Effector memory CD8-positive, alpha-beta T cell (primary cell): ENCODE results near the gene RNF19B.
"Not testable (repeated sequence)": the region's sequence is repeated elsewhere in the genome, so short reads cannot be mapped to it uniquely, and the experiment has no call there.

ENCODE experiments used
- ATAC-seq: fragments of 150-1000 bp; cut with Tn5 transposase; replicated peaks from 2 replicates; pipeline ENCODE4 v1.10.0; 2021; ENCODE audit warnings: mild to moderate bottlenecking, moderate library complexity
- DNase-seq, 3 experiments: peaks; one replicate each; pipeline ENCODE4 v3.0.0; 2021
- H3K27ac Mint-ChIP-seq, 2 donors: one replicate each; pipeline ENCODE4 v1.8.0; 2022; ENCODE audit warnings: mild to moderate bottlenecking in 2 of 2, mixed read lengths in 2 of 2, moderate library complexity in 2 of 2
- H3K27me3 Mint-ChIP-seq, 2 donors: one replicate each; pipeline ENCODE4 v1.8.0; 2022; ENCODE audit warnings: mixed read lengths in 2 of 2
- H3K36me3 Mint-ChIP-seq: one replicate; pipeline ENCODE4 v1.8.0; 2022; ENCODE audit warnings: mild to moderate bottlenecking, moderate library complexity, mixed read lengths; ENCODE audit not compliant: insufficient read depth
- H3K4me1 Mint-ChIP-seq, 2 donors: one replicate each; pipeline ENCODE4 v1.8.0; 2022; ENCODE audit warnings: low read depth in 2 of 2, mixed read lengths in 2 of 2
- H3K4me3 Mint-ChIP-seq, 2 donors: one replicate each; pipeline ENCODE4 v1.8.0; 2022; ENCODE audit warnings: mild to moderate bottlenecking in 2 of 2, mixed read lengths in 2 of 2, moderate library complexity in 2 of 2
- H3K9me3 Mint-ChIP-seq, 2 donors: one replicate each; pipeline ENCODE4 v1.8.0; 2022; ENCODE audit warnings: mixed read lengths in 2 of 2

RNF19B gene

GRCh38 chr1:33002006-33002405, 37.4 kb upstream of the RNF19B start:
- H3K4me1 Mint-ChIP-seq = peaks cover 0 to 22% of the 10 kb centered on the region in 2 donors
- ATAC-seq (no peak), DNase-seq (no peak)
- no peaks in the 10 kb centered on the region for H3K27me3 Mint-ChIP-seq
- peak overlapping the region in 1 of 2 donors; percentile 23 for H3K27ac Mint-ChIP-seq
- H3K36me3 Mint-ChIP-seq = peaks cover 3% of the 10 kb centered on the region
- no peak overlapping the region for H3K4me3 Mint-ChIP-seq
- no peaks in the 10 kb centered on the region for H3K9me3 Mint-ChIP-seq

GRCh38 chr1:33001282-33001681, 36.7 kb upstream of the RNF19B start:
- Mint-ChIP-seq H3K4me1 (peaks cover 0 to 22% of the 10 kb centered on the region in 2 donors), H3K27ac (no peak overlapping the region), H3K4me3 (no peak overlapping the region), H3K36me3 (peaks cover 1% of the 10 kb centered on the region), H3K9me3 (no peaks in the 10 kb centered on the region), H3K27me3 (no peaks in the 10 kb centered on the region)
- no peak for ATAC-seq
- no peak for DNase-seq

GRCh38 chr1:33000427-33001026, 35.9 kb upstream of the RNF19B start:
- no peaks in the 10 kb centered on the region for H3K36me3 Mint-ChIP-seq
- H3K9me3 Mint-ChIP-seq = no peaks in the 10 kb centered on the region
- H3K4me3 Mint-ChIP-seq = no peak overlapping the region
- H3K4me1 Mint-ChIP-seq = peaks cover 0 to 22% of the 10 kb centered on the region in 2 donors
- DNase-seq (no peak), ATAC-seq (no peak)
- H3K27ac Mint-ChIP-seq = no peak overlapping the region
- H3K27me3 Mint-ChIP-seq = no peaks in the 10 kb centered on the region

GRCh38 chr1:32998997-32999396, 34.4 kb upstream of the RNF19B start:
- no peaks in the 10 kb centered on the region for H3K36me3 Mint-ChIP-seq
- no peaks in the 10 kb centered on the region for H3K9me3 Mint-ChIP-seq
- H3K27me3 Mint-ChIP-seq = no peaks in the 10 kb centered on the region
- ATAC-seq (no peak), DNase-seq (no peak)
- H3K4me1 Mint-ChIP-seq = peaks cover 0 to 21% of the 10 kb centered on the region in 2 donors
- H3K27ac Mint-ChIP-seq = no peak overlapping the region
- no peak overlapping the region for H3K4me3 Mint-ChIP-seq

- Mint-ChIP-seq H3K9me3 (no peaks in the 10 kb centered on the region), H3K36me3 (no peaks in the 10 kb centered on the region), H3K27me3 (no peaks in the 10 kb centered on the region), H3K4me1 (peaks cover 0 to 21% of the 10 kb centered on the region in 2 donors), H3K27ac (peak overlapping the region; percentile 74 to 77), H3K4me3 (no peak overlapping the region)
- ATAC-seq (no peak), DNase-seq (no peak)
Measured at GRCh38 chr1:32998064-32998463, 33.5 kb upstream of the RNF19B start.

GRCh38 chr1:32997381-32997891, 32.8 kb upstream of the RNF19B start:
- Mint-ChIP-seq H3K27ac (peak overlapping the region; percentile 74 to 77), H3K27me3 (no peaks in the 10 kb centered on the region), H3K9me3 (no peaks in the 10 kb centered on the region), H3K4me1 (peaks cover 1 to 19% of the 10 kb centered on the region in 2 donors), H3K36me3 (no peaks in the 10 kb centered on the region), H3K4me3 (no peak overlapping the region)
- no peak for DNase-seq
- ATAC-seq = no peak

- not testable (repeated sequence) for H3K9me3 Mint-ChIP-seq, ATAC-seq, H3K27me3 Mint-ChIP-seq, DNase-seq, H3K4me3 Mint-ChIP-seq, H3K36me3 Mint-ChIP-seq
- peak overlapping the region in 1 of 2 donors; percentile 85 for H3K27ac Mint-ChIP-seq
- H3K4me1 Mint-ChIP-seq = peaks cover 12 to 37% of the 10 kb centered on the region in 2 donors
Measured at GRCh38 chr1:32993324-32993636, 28.7 kb upstream of the RNF19B start.

GRCh38 chr1:32992489-32993323, 28.1 kb upstream of the RNF19B start:
- ATAC-seq (peak; percentile 90), DNase-seq (peak in 2 of 3 experiments; percentile 34 to 48)
- no peaks in the 10 kb centered on the region for H3K9me3 Mint-ChIP-seq
- H3K27ac Mint-ChIP-seq = peak overlapping the region in 1 of 2 donors; percentile 85
- H3K27me3 Mint-ChIP-seq = no peaks in the 10 kb centered on the region
- no peak overlapping the region for H3K4me3 Mint-ChIP-seq
- peaks cover 12 to 31% of the 10 kb centered on the region in 2 donors for H3K4me1 Mint-ChIP-seq
- H3K36me3 Mint-ChIP-seq = no peaks in the 10 kb centered on the region

- H3K4me3 Mint-ChIP-seq = no peak overlapping the region
- DNase-seq (no peak), ATAC-seq (no peak)
- H3K27ac Mint-ChIP-seq = peak overlapping the region in 1 of 2 donors; percentile 85
- H3K9me3 Mint-ChIP-seq = no peaks in the 10 kb centered on the region
- no peaks in the 10 kb centered on the region for H3K27me3 Mint-ChIP-seq
- H3K36me3 Mint-ChIP-seq = no peaks in the 10 kb centered on the region
- H3K4me1 Mint-ChIP-seq = peaks cover 12 to 24% of the 10 kb centered on the region in 2 donors
Measured at GRCh38 chr1:32991819-32992488, 27.3 kb upstream of the RNF19B start.

GRCh38 chr1:32991386-32991785, 26.8 kb upstream of the RNF19B start:
- Mint-ChIP-seq H3K27ac (no peak overlapping the region), H3K4me1 (peaks cover 12 to 24% of the 10 kb centered on the region in 2 donors), H3K4me3 (no peak overlapping the region), H3K36me3 (no peaks in the 10 kb centered on the region), H3K27me3 (no peaks in the 10 kb centered on the region), H3K9me3 (no peaks in the 10 kb centered on the region)
- ATAC-seq (no peak), DNase-seq (no peak)

- ATAC-seq = no peak
- Mint-ChIP-seq H3K36me3 (no peaks in the 10 kb centered on the region), H3K9me3 (no peaks in the 10 kb centered on the region), H3K27ac (no peak overlapping the region), H3K27me3 (no peaks in the 10 kb centered on the region), H3K4me3 (no peak overlapping the region), H3K4me1 (peaks cover 12 to 24% of the 10 kb centered on the region in 2 donors)
- DNase-seq = no peak
Measured at GRCh38 chr1:32990887-32991286, 26.3 kb upstream of the RNF19B start.

GRCh38 chr1:32989160-32990050, 24.8 kb upstream of the RNF19B start:
- Mint-ChIP-seq H3K4me3 (peak overlapping the region in 1 of 2 donors; percentile 59), H3K27me3 (no peaks in the 10 kb centered on the region), H3K27ac (no peak overlapping the region), H3K36me3 (no peaks in the 10 kb centered on the region), H3K4me1 (peaks cover 12 to 27% of the 10 kb centered on the region in 2 donors), H3K9me3 (no peaks in the 10 kb centered on the region)
- no peak for ATAC-seq
- DNase-seq = no peak

GRCh38 chr1:32988665-32989064, 24.1 kb upstream of the RNF19B start:
- ATAC-seq (no peak), DNase-seq (no peak)
- Mint-ChIP-seq H3K36me3 (no peaks in the 10 kb centered on the region), H3K27ac (no peak overlapping the region), H3K4me1 (peaks cover 12 to 32% of the 10 kb centered on the region in 2 donors), H3K9me3 (no peaks in the 10 kb centered on the region), H3K27me3 (no peaks in the 10 kb centered on the region), H3K4me3 (no peak overlapping the region)
